ENCODE data around the gene E2F4. TPM values are rescaled to one million over a fixed set of nuclear protein-coding genes. Genes with fewer than 3 reads are reported as not detected.
A peak's percentile ranks its signal among the peaks of the same experiment; 100 is the strongest.

E2F4 gene
- total and polyA plus RNA-seq, 2 donors (not counting 1 experiment from before 2014, with no cell fraction given) = 42.4 to 59.9 TPM

DNA sequence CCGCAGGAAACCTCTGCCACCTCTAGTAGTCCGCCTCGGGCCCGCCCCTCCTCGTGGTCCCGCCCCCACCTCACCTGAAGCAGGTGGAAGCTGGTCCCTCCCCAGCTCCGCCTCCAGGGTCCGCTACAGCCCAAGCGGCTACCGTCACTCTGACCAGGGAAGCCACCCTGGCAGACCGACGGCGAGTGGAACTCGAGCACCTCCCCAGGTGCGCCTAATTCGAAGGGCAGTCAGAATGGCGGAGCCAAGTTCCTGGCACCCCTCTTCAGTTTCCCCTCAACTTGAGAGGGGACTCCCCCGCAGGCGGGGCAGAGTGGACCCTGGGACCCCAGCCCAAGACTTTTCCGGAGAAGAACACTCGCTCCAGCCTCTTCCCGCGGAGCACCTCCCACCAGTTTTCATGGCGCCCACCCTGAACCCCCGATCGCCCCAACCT lies 54.8 kb downstream of the E2F4 start:
- H3K36me3 ChIP-seq (ENCODE audit: control insufficient read depth, insufficient read depth, low read length) = peaks cover 3% of the 10 kb centered on the region
- H3K4me3 ChIP-seq (replicated peaks in 1 of 4; ENCODE audit: control extremely low read depth in 1 of 4, insufficient read depth in 1 of 4, low read depth in 3 of 4, low read length in 4 of 4) = peak overlapping the region; percentile 79 to 90 (median 87)
- H3K4me1 ChIP-seq (ENCODE audit: control insufficient read depth, extremely low read depth, insufficient read depth, low read length) = peaks cover 48% of the 10 kb centered on the region
- no peak overlapping the region for H2AFZ ChIP-seq (ENCODE audit: low read length)
- no peak for DNase-seq (ENCODE audit: low read depth in 2 of 2)
- no peaks in the 10 kb centered on the region for H3K9me3 ChIP-seq (ENCODE audit: control insufficient read depth, insufficient read depth, low read depth, low read length)
- TF ChIP-seq, protein P1, sequence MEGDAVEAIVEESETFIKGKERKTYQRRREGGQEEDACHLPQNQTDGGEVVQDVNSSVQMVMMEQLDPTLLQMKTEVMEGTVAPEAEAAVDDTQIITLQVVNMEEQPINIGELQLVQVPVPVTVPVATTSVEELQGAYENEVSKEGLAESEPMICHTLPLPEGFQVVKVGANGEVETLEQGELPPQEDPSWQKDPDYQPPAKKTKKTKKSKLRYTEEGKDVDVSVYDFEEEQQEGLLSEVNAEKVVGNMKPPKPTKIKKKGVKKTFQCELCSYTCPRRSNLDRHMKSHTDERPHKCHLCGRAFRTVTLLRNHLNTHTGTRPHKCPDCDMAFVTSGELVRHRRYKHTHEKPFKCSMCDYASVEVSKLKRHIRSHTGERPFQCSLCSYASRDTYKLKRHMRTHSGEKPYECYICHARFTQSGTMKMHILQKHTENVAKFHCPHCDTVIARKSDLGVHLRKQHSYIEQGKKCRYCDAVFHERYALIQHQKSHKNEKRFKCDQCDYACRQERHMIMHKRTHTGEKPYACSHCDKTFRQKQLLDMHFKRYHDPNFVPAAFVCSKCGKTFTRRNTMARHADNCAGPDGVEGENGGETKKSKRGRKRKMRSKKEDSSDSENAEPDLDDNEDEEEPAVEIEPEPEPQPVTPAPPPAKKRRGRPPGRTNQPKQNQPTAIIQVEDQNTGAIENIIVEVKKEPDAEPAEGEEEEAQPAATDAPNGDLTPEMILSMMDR (conservative IDR thresholded peaks at IDR 0.05 in 1 of 2, IDR thresholded peaks at IDR 0.05 in 1 of 2; ENCODE audit: low read depth in 1 of 2, low read length in 2 of 2) = no peak
- no peak for TF ChIP-seq EZH2 (IDR thresholded peaks at IDR 0.05; ENCODE audit: low read length, missing control alignments)
- peak overlapping the region; percentile 76 for H3K9ac ChIP-seq (ENCODE audit: insufficient read depth, low read length)
- H3K79me2 ChIP-seq (ENCODE audit: control insufficient read depth, insufficient read depth, low read length) = peaks cover 28% of the 10 kb centered on the region
- no peaks in the 10 kb centered on the region for H4K20me1 ChIP-seq (ENCODE audit: control insufficient read depth, extremely low read depth, insufficient read depth, low read length)
- peak overlapping the region; percentile 89 for H3K4me2 ChIP-seq (ENCODE audit: extremely low read depth, insufficient read depth, low read length)
- no peaks in the 10 kb centered on the region for H3K27me3 ChIP-seq (ENCODE audit: control insufficient read depth, insufficient read depth, low read length)
- peak overlapping the region; percentile 85 for H3K27ac ChIP-seq (ENCODE audit: insufficient read depth, low read length)

DNA sequence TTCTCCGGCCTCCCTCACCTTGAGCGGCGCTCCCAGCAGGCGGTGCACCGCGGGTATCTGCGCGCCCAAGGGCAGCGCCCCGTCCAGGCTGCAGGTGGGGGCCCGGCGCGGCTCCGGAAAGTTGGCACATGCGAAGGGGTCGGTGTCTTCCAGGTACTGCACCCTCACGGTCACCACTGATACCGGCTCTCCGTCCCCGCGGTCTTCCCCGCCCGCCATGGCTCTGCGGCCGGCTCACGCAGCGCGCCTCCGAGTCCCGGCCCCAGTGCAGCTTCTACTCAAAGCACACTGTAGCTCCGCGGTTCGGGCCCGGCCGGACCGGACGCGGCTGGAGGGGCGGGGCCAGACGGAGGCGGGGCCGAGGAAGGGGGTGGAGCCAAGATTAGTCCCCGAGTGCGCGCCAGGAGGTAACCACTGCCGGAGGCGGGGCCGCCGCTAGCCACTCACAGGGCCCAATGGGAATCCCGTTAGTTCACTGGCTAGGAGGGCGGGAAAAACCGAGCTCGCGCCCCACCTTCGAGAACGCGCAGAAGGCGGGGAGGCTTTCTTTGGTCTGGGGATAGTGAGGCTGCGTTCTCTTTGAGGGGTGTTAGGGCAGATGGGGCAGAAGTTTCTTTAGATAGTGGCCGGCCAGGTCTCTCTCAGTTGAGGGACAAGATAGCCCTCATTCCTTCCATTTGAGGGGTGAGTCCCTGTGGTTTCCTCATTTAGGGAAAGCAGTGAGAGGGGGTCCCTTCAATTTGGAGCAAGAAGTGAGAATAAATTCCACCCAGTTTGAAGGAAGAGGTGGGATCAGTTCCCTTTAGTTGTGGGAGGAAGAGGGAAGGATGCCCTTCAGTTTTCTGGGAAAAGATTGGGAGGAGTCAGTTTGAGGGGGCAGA lies 55.5 kb downstream of the E2F4 start, which contains the start of gene FHOD1:
TSS of gene FHOD1 (minus strand) at position 290 of the 881 bp plus-strand sequence. CDS start at position 219, 71 bp downstream.
- Histone ChIP-seq H3K27me3 (ENCODE audit: control insufficient read depth, insufficient read depth, low read length) (no peaks in the 10 kb centered on the region), H3K36me3 (ENCODE audit: control insufficient read depth, insufficient read depth, low read length) (peaks cover 3% of the 10 kb centered on the region), H3K9me3 (ENCODE audit: control insufficient read depth, insufficient read depth, low read depth, low read length) (no peaks in the 10 kb centered on the region), H4K20me1 (ENCODE audit: control insufficient read depth, extremely low read depth, insufficient read depth, low read length) (no peaks in the 10 kb centered on the region), H2AFZ (ENCODE audit: low read length) (peak within 1 kb of the TSS; percentile 60), H3K27ac (ENCODE audit: insufficient read depth, low read length) (peak within 1 kb of the TSS; percentile 85), H3K9ac (ENCODE audit: insufficient read depth, low read length) (peak within 1 kb of the TSS; percentile 76), H3K79me2 (ENCODE audit: control insufficient read depth, insufficient read depth, low read length) (peaks cover 24% of the 10 kb centered on the region), H3K4me3 (replicated peaks in 1 of 4; ENCODE audit: control extremely low read depth in 1 of 4, insufficient read depth in 1 of 4, low read depth in 3 of 4, low read length in 4 of 4) (peak within 1 kb of the TSS; percentile 79 to 90 (median 87)), H3K4me1 (ENCODE audit: control insufficient read depth, extremely low read depth, insufficient read depth, low read length) (peaks cover 43% of the 10 kb centered on the region), H3K4me2 (ENCODE audit: extremely low read depth, insufficient read depth, low read length) (peak within 1 kb of the TSS; percentile 91)
- DNase-seq (ENCODE audit: low read depth in 2 of 2) = peak; percentile 91 to 93
- no peak for TF ChIP-seq EZH2 (IDR thresholded peaks at IDR 0.05; ENCODE audit: low read length, missing control alignments)

DNA sequence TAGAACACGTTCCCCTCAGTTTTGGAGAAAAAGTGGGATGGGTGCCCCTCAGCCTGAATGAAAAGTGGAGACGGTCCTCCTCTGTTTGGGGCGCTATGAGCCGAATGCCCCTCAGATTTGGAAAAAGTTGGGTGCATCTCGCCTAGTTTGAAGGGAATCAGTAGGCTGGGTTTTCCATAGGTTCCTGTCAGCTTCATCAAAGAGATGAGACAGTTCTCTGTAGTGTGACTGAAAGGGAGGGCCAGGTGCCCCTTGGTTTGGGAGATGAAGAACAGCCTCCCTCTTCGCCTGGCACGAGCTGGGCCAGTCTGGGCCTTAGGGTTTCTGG lies 56.1 kb downstream of the E2F4 start:
- Histone ChIP-seq H3K4me1 (ENCODE audit: control insufficient read depth, extremely low read depth, insufficient read depth, low read length) (peaks cover 40% of the 10 kb centered on the region), H2AFZ (ENCODE audit: low read length) (peak overlapping the region; percentile 60), H3K9ac (ENCODE audit: insufficient read depth, low read length) (peak overlapping the region; percentile 62), H3K4me3 (replicated peaks in 1 of 4; ENCODE audit: control extremely low read depth in 1 of 4, insufficient read depth in 1 of 4, low read depth in 3 of 4, low read length in 4 of 4) (peak overlapping the region; percentile 35 to 66 (median 52)), H4K20me1 (ENCODE audit: control insufficient read depth, extremely low read depth, insufficient read depth, low read length) (no peaks in the 10 kb centered on the region), H3K27me3 (ENCODE audit: control insufficient read depth, insufficient read depth, low read length) (no peaks in the 10 kb centered on the region), H3K9me3 (ENCODE audit: control insufficient read depth, insufficient read depth, low read depth, low read length) (no peaks in the 10 kb centered on the region), H3K4me2 (ENCODE audit: extremely low read depth, insufficient read depth, low read length) (peak overlapping the region; percentile 91), H3K79me2 (ENCODE audit: control insufficient read depth, insufficient read depth, low read length) (peaks cover 20% of the 10 kb centered on the region), H3K27ac (ENCODE audit: insufficient read depth, low read length) (peak overlapping the region; percentile 44), H3K36me3 (ENCODE audit: control insufficient read depth, insufficient read depth, low read length) (peaks cover 3% of the 10 kb centered on the region)
- TF ChIP-seq, protein P1 (conservative IDR thresholded peaks at IDR 0.05 in 1 of 2, IDR thresholded peaks at IDR 0.05 in 1 of 2; ENCODE audit: low read depth in 1 of 2, low read length in 2 of 2) = no peak
- no peak for TF ChIP-seq EZH2 (IDR thresholded peaks at IDR 0.05; ENCODE audit: low read length, missing control alignments)
- DNase-seq (ENCODE audit: low read depth in 2 of 2) = no peak

Other genes with a start within 250 kb of the E2F4 start
- gene CES3, start 230.9 kb upstream of the E2F4 start, total RNA-seq = 0.77 and 1.3 TPM in 2 replicates
- gene CES3, start 230.9 kb upstream of the E2F4 start, polyA plus RNA-seq = 0.01 and 0.07 TPM in 2 replicates
- gene CES4A, start 203.6 kb upstream of the E2F4 start, total RNA-seq = 2.1 TPM in 2 replicates
- 1.3 and 2.3 TPM in 2 replicates for gene CES4A, start 203.6 kb upstream of the E2F4 start, polyA plus RNA-seq
- gene CBFB, start 163.0 kb upstream of the E2F4 start, total RNA-seq = 51.7 and 63.7 TPM in 2 replicates
- 64.1 and 100 TPM in 2 replicates for gene CBFB, start 163.0 kb upstream of the E2F4 start, polyA plus RNA-seq
- 15.2 and 18.3 TPM in 2 replicates for gene PHAF1, start 82.2 kb upstream of the E2F4 start, total RNA-seq
- gene PHAF1, start 82.2 kb upstream of the E2F4 start, polyA plus RNA-seq = 21.5 and 23.0 TPM in 2 replicates
- 29.3 and 34.7 TPM in 2 replicates for gene B3GNT9, start 41.2 kb upstream of the E2F4 start, total RNA-seq
- 23.2 and 29.6 TPM in 2 replicates for gene B3GNT9, start 41.2 kb upstream of the E2F4 start, polyA plus RNA-seq
- 18.0 and 20.8 TPM in 2 replicates for gene TRADD, start 32.2 kb upstream of the E2F4 start, total RNA-seq
- 5.8 and 7.6 TPM in 2 replicates for gene TRADD, start 32.2 kb upstream of the E2F4 start, polyA plus RNA-seq
- 9.8 and 10.4 TPM in 2 replicates for gene FBXL8, start 32.2 kb upstream of the E2F4 start, total RNA-seq
- 2.4 and 4.0 TPM in 2 replicates for gene FBXL8, start 32.2 kb upstream of the E2F4 start, polyA plus RNA-seq
- gene HSF4, start 27.4 kb upstream of the E2F4 start, total RNA-seq = 25.8 and 31.3 TPM in 2 replicates
- gene HSF4, start 27.4 kb upstream of the E2F4 start, polyA plus RNA-seq = 1.9 and 6.4 TPM in 2 replicates
- gene NOL3, start 21.6 kb upstream of the E2F4 start, total RNA-seq = 12.8 and 23.3 TPM in 2 replicates
- 6.2 and 8.0 TPM in 2 replicates for gene NOL3, start 21.6 kb upstream of the E2F4 start, polyA plus RNA-seq
- gene MATCAP1, start 8.2 kb upstream of the E2F4 start, total RNA-seq = 21.8 and 28.4 TPM in 2 replicates
- 12.7 and 16.6 TPM in 2 replicates for gene MATCAP1, start 8.2 kb upstream of the E2F4 start, polyA plus RNA-seq
- 0.26 and 0.33 TPM in 2 replicates for gene EXOC3L1, start 2.0 kb upstream of the E2F4 start, total RNA-seq
- gene EXOC3L1, start 2.0 kb upstream of the E2F4 start, polyA plus RNA-seq = 0.09 TPM in 1 of 2 replicates, not detected in the other
- gene ELMO3, start 7.0 kb downstream of the E2F4 start, total RNA-seq = 0.26 and 0.33 TPM in 2 replicates
- gene ELMO3, start 7.0 kb downstream of the E2F4 start, polyA plus RNA-seq = 0.36 and 0.42 TPM in 2 replicates
- 25.7 and 26.3 TPM in 2 replicates for gene TMEM208, start 35.0 kb downstream of the E2F4 start, total RNA-seq
- gene TMEM208, start 35.0 kb downstream of the E2F4 start, polyA plus RNA-seq = 43.2 and 53.5 TPM in 2 replicates
- gene FHOD1, start 55.3 kb downstream of the E2F4 start, total RNA-seq = 7.1 and 13.9 TPM in 2 replicates
- gene FHOD1, start 55.3 kb downstream of the E2F4 start, polyA plus RNA-seq = 25.8 and 32.7 TPM in 2 replicates
- 1.0 and 2.3 TPM in 2 replicates for gene SLC9A5, start 56.8 kb downstream of the E2F4 start, total RNA-seq
- 1.9 and 2.0 TPM in 2 replicates for gene SLC9A5, start 56.8 kb downstream of the E2F4 start, polyA plus RNA-seq
- 23.6 and 37.7 TPM in 2 replicates for gene PLEKHG4, start 87.4 kb downstream of the E2F4 start, total RNA-seq
- 9.9 and 11.5 TPM in 2 replicates for gene PLEKHG4, start 87.4 kb downstream of the E2F4 start, polyA plus RNA-seq
- under 0.01 and 0.17 TPM in 2 replicates for gene KCTD19, start 134.6 kb downstream of the E2F4 start, total RNA-seq
- 0.10 TPM in 1 of 2 replicates, not detected in the other for gene KCTD19, start 134.6 kb downstream of the E2F4 start, polyA plus RNA-seq
- 0.51 and 0.66 TPM in 2 replicates for gene LRRC36, start 134.7 kb downstream of the E2F4 start, total RNA-seq
- gene LRRC36, start 134.7 kb downstream of the E2F4 start, polyA plus RNA-seq = 0.06 and 0.38 TPM in 2 replicates
- gene TPPP3, start 201.3 kb downstream of the E2F4 start, total RNA-seq = 1.5 and 3.8 TPM in 2 replicates
- gene TPPP3, start 201.3 kb downstream of the E2F4 start, polyA plus RNA-seq = 2.9 and 6.5 TPM in 2 replicates
- 4.4 and 6.4 TPM in 2 replicates for gene ZDHHC1, start 224.3 kb downstream of the E2F4 start, total RNA-seq
- 2.3 and 2.7 TPM in 2 replicates for gene ZDHHC1, start 224.3 kb downstream of the E2F4 start, polyA plus RNA-seq
- gene HSD11B2, start 239.0 kb downstream of the E2F4 start, total RNA-seq = under 0.01 TPM in 1 of 2 replicates, not detected in the other
- gene HSD11B2, start 239.0 kb downstream of the E2F4 start, polyA plus RNA-seq = 0.09 and 0.15 TPM in 2 replicates